Gastroesophageal sphincter (tissue), 4 donors: ENCODE data around the gene LRBA. TPM values are rescaled to one million over a fixed set of nuclear protein-coding genes. Genes with fewer than 3 reads are reported as not detected.

Experiments
- ATAC-seq: fragments of 150-250 bp; one replicate; pipeline ENCODE4 v1.9.1; 2016; ENCODE audit warnings: mild to moderate bottlenecking, moderate library complexity
- H3K27ac ChIP-seq, 4 donors: fragments of 200-600 bp; sonication (generic) in 3 of 4; 1 replicate in 3 of 4; 2 replicates in 1 of 4; pipeline ENCODE4 v1.5.1; 2016 to 2019
- H3K27me3 ChIP-seq: fragments of 200-600 bp; sonication (generic); one replicate; pipeline ENCODE4 v1.5.1; 2019
- H3K36me3 ChIP-seq, 2 donors: fragments of 200-600 bp; sonication (generic); one replicate each; pipeline ENCODE4 v1.5.1; 2019; ENCODE audit warnings: control low read depth in 1 of 2
- H3K4me1 ChIP-seq, 3 donors: fragments of 200-600 bp; sonication (generic); 1 replicate in 2 of 3; 2 replicates in 1 of 3; pipeline ENCODE4 v1.5.1; 2016 to 2019; ENCODE audit warnings: control low read depth in 2 of 3
- H3K4me3 ChIP-seq, 2 donors: fragments of 200-600 bp; sonication (generic); one replicate each; pipeline ENCODE4 v1.5.1; 2019; ENCODE audit warnings: mild to moderate bottlenecking in 1 of 2, moderate library complexity in 1 of 2
- H3K9me3 ChIP-seq, 3 donors: fragments of 200-600 bp; sonication (generic); one replicate each; pipeline ENCODE4 v1.5.1; 2017 to 2019; ENCODE audit warnings: control low read depth in 2 of 3
- EP300 ChIP-seq: sonication (generic); formaldehyde crosslinking; IDR thresholded peaks from one replicate; pipeline ENCODE4 v1.6.1; 2017; ENCODE audit warnings: antibody characterized with exemption, mild to moderate bottlenecking
- POLR2A ChIP-seq, 2 donors: fragments of 450-650 bp; IDR thresholded peaks; one replicate each; pipeline ENCODE4 v1.6.1; 2017; ENCODE audit warnings: antibody characterized with exemption in 2 of 2, mild to moderate bottlenecking in 2 of 2, moderate library complexity in 1 of 2
- POLR2AphosphoS5 ChIP-seq: sonication (generic); formaldehyde crosslinking; IDR thresholded peaks from one replicate; pipeline ENCODE4 v1.6.1; 2017; ENCODE audit warnings: antibody characterized with exemption
- WGBS, 2 donors: methylation state at CpG; one replicate each; pipeline ENCODE4 v1.1.5; 2018; ENCODE audit warnings: low coverage in 1 of 2; 5-methylcytosine and 5-hydroxymethylcytosine counted together
- total RNA-seq, 4 donors: library from RNA; depleted of rRNA; stranded (reverse); fragments of >200 nt; gene quantifications; one replicate each; pipeline ENCODE4 v1.1.0, GENCODE V29; 2016
- TF ChIP-seq, protein P1 (sequence below), 4 experiments: fragments of 200-600 bp in 2 of 4; fragments of 450-650 bp in 2 of 4; sonication (generic) in 1 of 4; IDR thresholded peaks; one replicate each; pipeline ENCODE4 v1.5.1; 2017 to 2019; ENCODE audit warnings: antibody characterized with exemption in 4 of 4, mild to moderate bottlenecking in 2 of 4, moderate library complexity in 2 of 4

Gene LRBA
- total RNA-seq, 4 donors from 2014 or later = 18.4 to 35.0 (median 23.2) TPM

GRCh38 chr4:150385606-150386005, 629.5 kb downstream of the LRBA start:
- TF ChIP-seq EP300 = no peak
- TF ChIP-seq POLR2A (IDR thresholded peaks at IDR 0.05) = no peak
- no peak for TF ChIP-seq POLR2AphosphoS5
- TF ChIP-seq, protein P1, sequence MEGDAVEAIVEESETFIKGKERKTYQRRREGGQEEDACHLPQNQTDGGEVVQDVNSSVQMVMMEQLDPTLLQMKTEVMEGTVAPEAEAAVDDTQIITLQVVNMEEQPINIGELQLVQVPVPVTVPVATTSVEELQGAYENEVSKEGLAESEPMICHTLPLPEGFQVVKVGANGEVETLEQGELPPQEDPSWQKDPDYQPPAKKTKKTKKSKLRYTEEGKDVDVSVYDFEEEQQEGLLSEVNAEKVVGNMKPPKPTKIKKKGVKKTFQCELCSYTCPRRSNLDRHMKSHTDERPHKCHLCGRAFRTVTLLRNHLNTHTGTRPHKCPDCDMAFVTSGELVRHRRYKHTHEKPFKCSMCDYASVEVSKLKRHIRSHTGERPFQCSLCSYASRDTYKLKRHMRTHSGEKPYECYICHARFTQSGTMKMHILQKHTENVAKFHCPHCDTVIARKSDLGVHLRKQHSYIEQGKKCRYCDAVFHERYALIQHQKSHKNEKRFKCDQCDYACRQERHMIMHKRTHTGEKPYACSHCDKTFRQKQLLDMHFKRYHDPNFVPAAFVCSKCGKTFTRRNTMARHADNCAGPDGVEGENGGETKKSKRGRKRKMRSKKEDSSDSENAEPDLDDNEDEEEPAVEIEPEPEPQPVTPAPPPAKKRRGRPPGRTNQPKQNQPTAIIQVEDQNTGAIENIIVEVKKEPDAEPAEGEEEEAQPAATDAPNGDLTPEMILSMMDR (IDR thresholded peaks at IDR 0.05) = no peak
- no peak overlapping the region for H3K27ac ChIP-seq
- ATAC-seq = no peak
- H3K36me3 ChIP-seq = no peaks in the 10 kb centered on the region
- no peak overlapping the region for H3K4me3 ChIP-seq
- H3K9me3 ChIP-seq = no peaks in the 10 kb centered on the region
- H3K27me3 ChIP-seq = no peaks in the 10 kb centered on the region
- H3K4me1 ChIP-seq = no peaks in the 10 kb centered on the region
- 33% methylated on average over 2 of the region's 2 CpGs; no CpG with 5 or more reads in 1 of the 2 donors for WGBS, 2 donors

DNA sequence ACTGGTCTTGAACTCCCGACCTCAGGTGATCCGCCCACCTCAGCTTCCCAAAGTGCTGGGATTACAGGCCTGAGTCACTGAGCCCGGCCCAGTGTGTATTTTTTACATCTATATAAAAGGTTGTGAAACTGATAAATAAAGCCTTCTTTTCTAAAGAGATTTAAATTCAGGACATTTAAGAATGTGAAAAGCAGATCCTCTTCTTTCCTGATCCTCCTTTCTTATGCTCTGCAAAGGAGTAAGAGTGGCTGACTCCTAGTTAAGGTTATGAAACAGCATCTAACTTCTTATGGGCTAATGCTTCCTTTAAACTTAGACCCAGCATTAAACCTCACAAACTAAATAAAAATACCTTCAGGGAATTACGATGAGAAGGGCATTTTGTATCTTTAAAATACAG, 630.8 kb downstream of the LRBA start:
- no peaks in the 10 kb centered on the region for H3K4me1 ChIP-seq
- no peaks in the 10 kb centered on the region for H3K9me3 ChIP-seq
- no peaks in the 10 kb centered on the region for H3K27me3 ChIP-seq
- 67 to 85% methylated on average over 1 to 4 of the region's 4 CpGs for WGBS, 2 donors
- no peak overlapping the region for H3K27ac ChIP-seq
- H3K4me3 ChIP-seq = no peak overlapping the region
- no peak for ATAC-seq
- TF ChIP-seq POLR2AphosphoS5 = no peak
- H3K36me3 ChIP-seq = no peaks in the 10 kb centered on the region

DNA sequence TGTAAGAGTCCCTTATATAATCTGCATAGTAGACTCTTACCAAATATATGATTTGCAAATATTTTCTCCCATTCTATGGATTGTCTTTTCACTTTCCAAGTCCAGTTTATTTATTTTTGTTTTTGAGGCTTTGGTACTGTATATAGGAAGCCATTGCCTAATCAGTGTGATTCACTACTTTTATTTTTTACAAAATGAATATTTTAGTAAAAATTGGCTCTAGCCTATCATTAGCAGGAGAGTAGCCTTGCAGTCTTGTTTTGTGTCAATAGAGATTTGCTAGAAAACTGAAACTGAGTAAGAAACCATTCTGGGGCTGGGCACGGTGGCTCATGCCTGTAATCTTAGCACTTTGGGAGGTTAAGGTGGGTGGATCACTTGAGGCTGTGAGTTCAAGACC, 633.1 kb downstream of the LRBA start:
- no peaks in the 10 kb centered on the region for H3K9me3 ChIP-seq
- H3K4me1 ChIP-seq = no peaks in the 10 kb centered on the region
- no peak overlapping the region for H3K27ac ChIP-seq
- WGBS, 2 donors = 80 to 100% methylated on average over 1 of the region's 1 CpG
- TF ChIP-seq POLR2AphosphoS5 = no peak
- no peak for TF ChIP-seq EP300
- TF ChIP-seq, protein P1 (IDR thresholded peaks at IDR 0.05) = no peak
- no peak for TF ChIP-seq POLR2A (IDR thresholded peaks at IDR 0.05)
- ATAC-seq = no peak
- no peaks in the 10 kb centered on the region for H3K27me3 ChIP-seq
- no peaks in the 10 kb centered on the region for H3K36me3 ChIP-seq
- H3K4me3 ChIP-seq = no peak overlapping the region

- whole genome bisulfite sequencing, 2 donors = 49 to 60% methylated on average over 3 of the region's 3 CpGs
Observed at GRCh38 chr4:150381609-150382008, 633.5 kb downstream of the LRBA start.

DNA sequence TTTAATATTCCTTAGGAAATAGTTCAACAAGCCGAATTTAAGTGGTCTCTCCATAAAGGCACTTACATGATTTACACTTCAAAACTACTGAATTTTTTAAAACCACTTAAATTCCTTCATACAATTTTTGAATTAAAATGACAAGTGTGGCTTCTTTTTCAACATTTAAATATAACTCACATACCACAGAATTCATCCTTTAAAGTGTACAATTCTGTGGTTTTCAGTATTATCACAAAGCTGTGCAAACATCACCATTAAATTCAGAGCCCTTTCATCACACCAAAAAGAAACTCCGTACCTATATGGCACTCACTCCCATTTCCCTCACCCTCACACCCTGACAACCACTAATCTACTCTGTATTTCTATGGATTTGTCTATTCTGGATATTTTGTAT, 634.0 kb downstream of the LRBA start:
- TF ChIP-seq EP300 = no peak
- no peak for TF ChIP-seq POLR2A (IDR thresholded peaks at IDR 0.05)
- TF ChIP-seq, protein P1 (IDR thresholded peaks at IDR 0.05) = no peak
- TF ChIP-seq POLR2AphosphoS5 = no peak
- no peaks in the 10 kb centered on the region for H3K36me3 ChIP-seq
- H3K27me3 ChIP-seq = no peaks in the 10 kb centered on the region
- H3K4me3 ChIP-seq = no peak overlapping the region
- H3K4me1 ChIP-seq = no peaks in the 10 kb centered on the region
- 96 to 100% methylated on average over 2 of the region's 2 CpGs for WGBS, 2 donors
- no peak overlapping the region for H3K27ac ChIP-seq
- no peaks in the 10 kb centered on the region for H3K9me3 ChIP-seq
- no peak for ATAC-seq

More at GRCh38 chr4:150381609-150382008, 633.5 kb downstream of the LRBA start:
- no peaks in the 10 kb centered on the region for H3K9me3 ChIP-seq
- no peaks in the 10 kb centered on the region for H3K36me3 ChIP-seq
- no peak overlapping the region for H3K27ac ChIP-seq
- no peaks in the 10 kb centered on the region for H3K4me1 ChIP-seq
- TF ChIP-seq, protein P1 (IDR thresholded peaks at IDR 0.05) = no peak
- TF ChIP-seq POLR2AphosphoS5 (no peak), POLR2A (IDR thresholded peaks at IDR 0.05) (no peak), EP300 (no peak)
- no peaks in the 10 kb centered on the region for H3K27me3 ChIP-seq
- ATAC-seq = no peak
- no peak overlapping the region for H3K4me3 ChIP-seq
